GM19328 (cell line): ENCODE measurements around the gene CCNY.
"Not testable (repeated sequence)": the region's sequence is repeated elsewhere in the genome, so short reads cannot be mapped to it uniquely, and the experiment has no call there.

Experiments used
- ATAC-seq: cut with Tn5 transposase; IDR thresholded peaks from one replicate; pipeline ENCODE4 v1.9.1; 2021; ENCODE audit warnings: mild to moderate bottlenecking, moderate library complexity; ENCODE audit not compliant: unreplicated experiment

The CCNY gene

DNA sequence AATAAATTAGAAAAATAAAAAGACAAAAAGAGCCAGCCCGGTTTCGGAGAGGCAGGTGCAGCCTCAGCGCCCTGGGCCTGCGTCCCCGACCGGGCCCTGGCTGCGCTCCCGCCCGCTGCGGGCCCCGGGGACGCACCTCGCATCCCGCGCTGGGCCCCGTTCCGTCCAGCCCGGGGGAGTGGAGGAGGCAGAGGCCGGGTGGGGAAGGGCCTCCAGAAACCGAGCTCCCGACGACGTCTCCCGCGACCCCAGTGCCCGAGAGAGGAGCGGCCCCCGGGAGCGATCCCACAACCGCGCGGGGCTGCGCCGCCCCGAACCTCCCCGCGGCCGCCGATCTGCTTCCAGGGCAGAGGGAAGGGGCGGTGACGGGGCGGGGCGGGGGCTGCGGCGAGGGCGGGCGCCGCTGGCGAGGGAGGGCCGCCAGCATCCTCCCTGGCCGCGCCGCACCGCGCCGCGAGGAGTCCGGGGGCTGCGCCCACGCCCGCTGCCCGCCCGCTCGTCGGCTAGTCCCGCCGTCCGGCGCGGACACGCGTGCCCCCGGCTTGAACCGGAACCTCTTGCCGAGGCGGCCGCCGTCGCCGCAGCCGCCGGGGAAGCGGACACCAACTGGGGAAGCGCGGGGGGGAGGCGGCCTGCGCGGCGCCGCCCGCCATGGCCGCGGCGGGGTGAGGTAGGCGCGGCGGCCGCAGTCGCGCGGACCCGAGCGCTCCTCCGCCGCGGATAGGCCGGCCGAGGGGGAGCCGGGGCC lies at the start of gene CCNY:
Gene CCNY (plus strand): TSS at position 426 of the 748 bp plus-strand sequence. CDS start 545 bp downstream, outside the sequence.
- ATAC-seq: peak; percentile 77

DNA sequence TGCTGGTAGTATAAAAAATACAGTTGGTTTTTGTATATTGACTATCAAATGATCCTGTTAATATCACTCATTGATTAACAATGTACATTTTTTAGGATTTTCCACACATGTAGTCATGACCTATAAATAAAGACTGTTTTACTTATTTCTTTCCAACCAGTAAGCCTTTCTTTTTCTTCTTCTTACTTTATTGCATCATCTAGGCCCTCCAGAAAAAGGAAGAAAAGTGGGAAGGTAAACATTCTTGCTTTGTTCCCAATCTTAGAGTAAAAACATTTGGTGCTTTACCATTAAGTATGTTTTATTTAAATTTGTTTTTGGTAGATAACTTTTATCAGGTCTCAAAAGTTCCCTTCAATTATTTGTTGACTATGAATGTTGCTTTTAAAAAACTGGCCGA lies 47.1 kb upstream of the CCNY start:
- no peak for ATAC-seq

DNA sequence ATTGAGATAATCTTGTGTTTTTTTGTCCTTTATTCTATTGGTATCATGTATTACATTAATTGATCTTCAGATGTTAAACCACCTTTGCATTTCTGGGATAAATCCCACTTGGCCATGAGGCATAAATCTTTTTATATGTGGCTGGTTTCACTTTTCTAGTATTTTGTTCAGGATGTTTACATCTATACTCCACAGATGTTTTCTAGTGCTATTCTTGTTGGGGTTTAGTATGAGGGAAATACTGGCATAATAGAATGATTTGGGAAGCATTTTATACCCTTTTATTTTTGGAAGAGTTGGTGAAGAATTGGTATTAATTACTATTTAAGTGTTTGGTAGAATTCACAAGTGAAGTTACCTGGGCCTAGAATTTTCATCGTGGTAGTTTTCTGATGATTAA lies 41.8 kb upstream of the CCNY start:
- ATAC-seq: no peak

DNA sequence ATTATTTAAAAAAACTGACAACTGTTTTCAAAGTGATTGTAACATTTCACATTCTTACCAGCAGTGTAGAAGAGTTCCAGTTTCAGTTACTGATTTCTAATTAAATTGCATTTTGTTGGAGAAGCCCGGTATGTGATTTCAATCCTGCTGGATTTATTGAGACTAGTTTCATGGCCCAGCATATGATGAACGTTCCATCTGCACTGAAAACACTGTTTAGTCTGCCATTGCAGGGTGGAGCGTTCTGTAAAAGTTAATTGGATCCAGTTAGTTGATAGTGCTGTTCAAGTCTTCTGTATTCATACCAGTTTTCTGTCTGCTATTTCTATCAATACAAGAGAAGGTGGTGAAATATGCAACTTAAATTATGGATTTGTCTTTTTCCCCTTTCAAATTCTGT lies 37.3 kb upstream of the CCNY start:
- no peak for ATAC-seq

DNA sequence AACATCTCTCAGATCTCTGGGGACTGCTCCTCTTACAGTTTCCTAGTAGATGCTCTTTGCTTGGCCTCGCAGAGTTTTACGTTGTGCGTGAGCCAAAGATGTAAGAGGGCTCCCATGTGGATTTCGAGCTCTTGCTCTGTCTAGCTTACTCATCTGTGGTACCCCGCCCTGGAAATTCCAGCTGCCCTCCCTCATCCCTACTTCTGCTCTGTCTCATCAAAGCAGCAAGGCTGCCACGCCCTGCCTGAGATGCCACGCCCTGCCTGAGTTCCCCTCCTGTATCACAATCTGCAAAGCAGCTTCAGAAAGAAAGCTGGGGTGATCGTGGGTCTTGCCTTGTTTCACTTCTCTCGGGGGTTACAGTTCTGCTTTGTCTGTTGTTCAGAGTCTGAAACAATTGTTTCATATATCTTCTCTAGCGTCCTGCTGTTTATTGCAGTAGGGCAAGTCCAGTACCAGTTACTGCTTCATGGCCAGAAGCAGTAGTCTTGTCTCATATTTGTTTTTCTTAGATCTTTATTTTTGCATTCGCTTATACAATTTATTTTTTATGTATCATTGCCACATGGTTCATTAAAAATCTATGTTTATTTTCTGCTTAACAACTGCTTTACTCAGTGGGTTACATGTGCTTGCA lies 36.1 kb upstream of the CCNY start:
- peak; percentile 92 for ATAC-seq

DNA sequence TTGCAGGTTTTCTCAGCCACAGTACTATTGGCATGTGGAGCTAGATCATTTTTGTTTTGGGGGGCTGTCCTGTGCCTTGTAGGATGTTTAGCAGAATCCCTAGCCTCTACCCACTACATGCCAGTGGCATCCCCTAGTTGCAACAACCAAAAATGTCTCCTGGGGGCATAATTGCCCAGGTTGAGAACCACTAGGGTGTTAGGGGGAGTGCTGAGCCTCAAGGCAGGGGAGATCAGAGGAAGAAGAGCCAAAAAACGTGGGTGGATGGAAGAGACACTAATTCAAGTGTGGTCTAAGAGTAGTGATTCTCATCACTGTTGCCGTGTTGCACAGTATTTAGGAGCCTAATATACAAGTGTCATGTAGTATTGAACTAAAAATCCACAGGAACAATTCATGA lies 31.7 kb upstream of the CCNY start:
- ATAC-seq: no peak

DNA sequence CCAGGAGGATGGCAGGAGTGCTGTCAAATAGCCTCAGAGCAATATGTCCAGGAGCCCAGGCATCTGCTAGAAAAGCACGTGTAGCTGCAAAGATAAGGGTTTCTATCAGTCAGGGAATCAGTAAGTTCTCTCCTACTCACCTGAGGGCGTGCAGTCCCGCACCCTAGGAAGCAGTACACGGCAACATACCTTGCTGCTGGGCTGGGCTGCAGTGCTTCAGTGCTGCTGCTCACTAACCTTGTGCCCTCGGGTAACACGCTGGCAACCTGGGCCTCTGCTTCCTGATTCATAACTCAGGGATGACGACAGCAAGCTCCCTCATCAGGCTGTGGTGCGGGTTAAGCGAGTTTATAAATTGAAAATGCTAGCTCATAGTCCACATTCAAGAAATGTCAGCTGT lies 29.5 kb upstream of the CCNY start:
- ATAC-seq: no peak

DNA sequence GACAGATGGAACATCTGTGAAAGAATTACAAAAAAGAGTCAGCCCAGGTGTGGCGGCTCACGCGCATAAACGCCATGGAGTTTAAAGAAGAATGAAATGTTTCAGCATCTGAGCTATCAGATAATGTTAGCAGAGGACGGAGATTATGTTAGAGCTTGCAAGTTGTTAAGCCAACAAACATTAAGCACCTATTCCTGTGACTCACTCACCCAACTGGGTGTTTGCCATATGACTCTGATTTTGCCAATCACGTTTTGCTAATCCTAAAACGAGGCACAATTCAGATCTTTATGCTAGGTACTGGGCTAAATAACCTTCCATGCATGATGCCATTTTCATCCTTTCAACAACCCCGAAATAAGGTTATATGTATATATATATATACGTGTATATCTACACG lies 29.0 kb upstream of the CCNY start:
- no peak for ATAC-seq

DNA sequence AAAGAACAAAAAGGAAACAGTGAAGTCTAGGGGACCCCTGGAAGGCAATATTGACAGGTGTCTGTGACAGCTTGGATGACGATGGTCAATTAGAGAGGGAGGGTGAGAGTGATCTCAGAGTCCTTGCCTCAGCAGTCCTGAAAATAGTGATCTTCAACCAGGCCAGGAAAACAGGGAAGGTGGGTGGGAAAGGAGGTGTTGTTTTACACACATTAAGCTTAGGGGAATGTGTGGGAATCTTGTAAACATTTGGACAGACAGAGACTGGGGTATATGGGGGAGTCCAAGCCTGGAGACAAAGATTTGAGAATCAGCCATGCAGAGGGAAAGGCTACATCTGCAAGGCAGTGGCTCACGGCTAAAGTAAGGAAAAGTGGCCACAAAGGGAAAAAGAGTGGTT lies 27.5 kb upstream of the CCNY start:
- no peak for ATAC-seq

DNA sequence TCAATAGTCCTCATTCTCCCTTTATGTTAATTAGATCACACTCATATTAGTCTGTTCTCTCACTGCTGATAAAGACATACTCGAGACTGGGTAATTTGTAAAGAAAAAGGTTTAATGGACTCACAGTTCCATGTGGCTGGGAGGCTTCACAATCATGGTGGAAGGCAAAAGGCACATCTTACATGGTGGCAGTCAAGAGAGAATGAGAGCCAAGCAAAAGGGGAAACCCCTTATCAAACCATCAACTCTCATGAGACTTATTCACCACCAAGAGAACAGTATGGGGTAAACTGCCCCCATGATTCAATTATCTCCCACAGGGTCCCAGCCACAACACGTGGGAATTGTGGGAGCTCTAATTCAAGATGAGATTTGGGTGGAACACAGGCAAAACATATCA lies 22.2 kb upstream of the CCNY start:
- not testable (repeated sequence) for ATAC-seq

DNA sequence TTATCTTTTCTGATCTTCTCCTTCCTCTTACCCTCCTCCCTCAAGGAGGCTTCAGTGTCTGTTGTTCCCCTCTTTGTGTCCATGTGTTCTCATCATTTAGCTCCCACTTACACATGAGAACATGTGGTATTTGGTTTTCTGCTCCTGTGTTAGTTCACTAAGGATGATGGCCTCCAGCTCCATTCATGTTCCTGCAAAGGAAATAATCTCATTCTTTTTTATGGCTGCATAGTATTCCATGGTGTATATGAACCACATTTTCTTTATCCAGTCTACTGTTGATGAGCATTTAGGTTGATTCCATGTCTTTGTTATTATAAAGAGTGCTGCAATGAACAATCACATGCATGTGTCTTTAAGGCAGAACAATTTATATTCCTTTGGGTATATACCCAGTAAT lies 21.1 kb upstream of the CCNY start:
- ATAC-seq: not testable (repeated sequence)

DNA sequence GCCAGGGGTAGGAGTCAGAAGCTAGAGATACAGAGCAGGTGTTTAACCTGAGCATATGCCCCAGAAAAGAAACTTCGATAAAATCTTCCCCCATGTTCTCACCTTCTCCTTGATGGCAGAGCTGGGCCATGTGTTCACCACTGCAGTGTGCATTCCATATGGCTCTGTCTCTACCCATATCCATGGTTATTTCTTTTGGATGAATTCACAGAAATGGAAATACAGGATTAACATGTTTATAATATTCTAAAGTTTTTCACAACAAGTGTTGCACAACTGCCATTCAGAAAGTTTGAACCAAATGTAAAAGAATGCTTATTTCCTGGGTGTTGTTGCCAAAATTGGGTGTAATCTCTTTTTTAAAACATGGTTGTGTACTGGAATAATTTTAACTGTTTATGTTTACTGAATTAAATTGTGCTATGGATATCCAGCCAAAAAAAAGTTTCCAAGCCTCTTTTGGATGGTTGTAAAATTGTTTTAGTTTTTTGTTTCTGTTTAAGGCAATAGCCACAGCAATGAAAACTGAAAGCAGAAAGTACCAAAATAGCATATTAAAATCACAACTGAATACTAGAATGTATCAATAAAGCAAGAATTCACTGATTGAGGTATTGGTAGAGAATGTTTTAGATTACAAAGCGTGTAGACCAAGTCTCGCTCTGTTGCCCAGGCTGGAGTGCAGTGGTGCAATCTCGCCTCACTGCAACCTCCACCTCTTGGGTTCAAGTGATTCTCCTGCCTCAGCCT lies 19.9 kb upstream of the CCNY start:
- peak; percentile 63 for ATAC-seq

DNA sequence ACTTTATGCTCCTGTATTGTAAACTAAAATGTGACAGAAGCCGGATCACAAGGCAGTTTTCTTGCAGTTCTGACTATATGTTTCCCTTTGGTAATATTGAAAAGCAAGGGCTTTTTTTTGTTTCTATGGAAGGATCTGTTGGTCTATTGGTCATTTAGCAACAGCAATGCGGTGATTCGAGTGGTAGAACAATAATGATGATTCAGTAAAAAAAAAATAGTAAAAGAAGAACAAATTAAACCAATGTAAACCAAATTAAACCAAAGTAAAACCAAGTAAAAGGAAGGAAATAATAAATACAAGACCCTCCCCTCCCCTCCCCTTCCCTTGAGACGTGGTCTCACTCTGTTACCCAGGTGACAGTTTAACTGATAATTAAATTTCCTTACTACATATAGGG lies 17.8 kb upstream of the CCNY start:
- ATAC-seq: no peak

DNA sequence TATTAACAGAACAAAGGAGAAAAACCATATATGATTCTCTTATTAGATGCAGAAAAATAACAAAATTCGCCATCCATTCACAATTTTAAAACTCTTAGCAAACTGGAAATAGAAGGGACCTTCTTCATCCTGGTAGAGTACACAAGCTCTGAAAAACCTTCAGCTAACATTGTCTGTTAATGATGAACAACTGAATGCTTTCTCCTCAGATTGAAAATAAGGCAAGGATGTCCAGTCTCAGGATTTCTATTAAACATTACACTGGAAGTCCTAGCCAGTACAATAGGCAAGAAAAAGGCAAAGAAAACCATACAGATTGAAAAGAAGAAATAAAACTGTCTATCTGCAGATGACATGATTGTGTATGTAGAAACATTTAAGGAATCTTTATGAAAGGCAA lies 16.0 kb upstream of the CCNY start:
- no peak for ATAC-seq

DNA sequence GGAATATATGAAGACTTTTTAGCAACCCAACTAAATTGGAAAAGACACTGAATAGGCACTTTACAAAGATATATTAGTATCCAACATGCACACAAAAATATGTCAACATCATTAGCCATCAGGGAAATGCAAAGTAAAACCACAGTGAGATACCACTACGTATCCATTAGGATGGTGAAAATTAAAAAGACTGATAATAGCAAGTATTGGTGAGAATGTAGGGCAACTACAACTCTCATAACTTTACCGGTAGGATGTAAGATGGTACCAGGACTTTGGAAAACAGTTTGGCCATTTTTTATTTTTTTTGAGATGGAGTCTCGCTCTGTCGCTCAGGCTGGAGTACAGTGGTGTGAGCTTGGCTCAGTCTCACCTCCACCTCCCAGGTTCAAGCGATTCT lies 13.7 kb upstream of the CCNY start:
- no peak for ATAC-seq

DNA sequence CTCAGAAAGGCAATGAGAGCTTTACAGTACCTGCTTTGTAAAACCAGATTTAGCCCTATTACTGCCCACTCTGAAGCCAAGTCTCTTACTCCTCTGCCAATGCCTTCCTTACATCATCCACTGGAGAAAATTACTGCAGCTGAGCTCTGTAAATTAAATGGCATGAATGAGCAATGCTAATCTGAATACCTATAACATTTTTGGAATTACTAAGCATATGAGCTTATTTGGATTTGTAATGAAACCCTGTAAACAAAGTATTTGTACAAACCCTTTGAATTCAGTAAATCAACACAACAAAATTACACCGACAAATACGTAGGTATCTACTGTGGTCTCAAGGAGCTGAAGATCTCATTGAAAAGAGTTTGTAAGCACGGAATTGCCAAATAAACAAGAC lies 12.1 kb upstream of the CCNY start:
- ATAC-seq: no peak

DNA sequence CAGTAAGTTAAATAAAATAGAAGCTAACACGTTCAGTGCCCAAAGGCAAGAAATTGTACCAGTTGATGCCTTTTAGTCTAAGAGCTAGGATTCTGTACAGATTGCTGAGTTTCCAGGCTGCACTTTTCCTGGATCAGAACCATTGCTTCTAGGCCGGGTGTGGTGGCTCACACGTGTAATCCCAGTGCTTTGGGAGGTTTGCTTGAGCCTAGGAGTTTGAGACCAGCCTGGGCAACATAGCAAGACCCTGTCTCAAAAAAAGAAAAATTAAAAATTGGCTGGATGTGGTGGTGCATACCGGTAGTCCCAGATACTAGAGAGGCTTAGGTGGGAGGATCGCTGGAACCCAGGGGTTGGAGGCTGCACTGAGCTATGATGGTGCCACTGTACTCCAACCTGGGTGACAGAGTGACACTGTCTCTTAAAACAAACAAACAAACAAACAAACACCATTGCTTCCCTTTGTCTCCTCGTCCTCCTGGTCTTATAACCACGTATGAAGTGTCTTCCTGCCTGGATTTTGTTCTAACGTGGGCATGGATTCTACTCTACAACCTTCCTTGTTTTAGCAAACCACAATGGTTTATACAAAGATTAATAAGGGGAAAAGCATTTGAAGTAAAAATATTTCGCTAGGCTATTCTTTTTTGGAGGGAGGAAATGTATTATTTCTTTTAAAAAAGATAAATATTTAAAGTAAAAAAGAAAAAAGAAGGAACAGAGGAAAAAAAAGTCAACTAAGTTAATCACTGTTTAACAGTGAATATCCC lies 9.7 kb upstream of the CCNY start:
- ATAC-seq: no peak

DNA sequence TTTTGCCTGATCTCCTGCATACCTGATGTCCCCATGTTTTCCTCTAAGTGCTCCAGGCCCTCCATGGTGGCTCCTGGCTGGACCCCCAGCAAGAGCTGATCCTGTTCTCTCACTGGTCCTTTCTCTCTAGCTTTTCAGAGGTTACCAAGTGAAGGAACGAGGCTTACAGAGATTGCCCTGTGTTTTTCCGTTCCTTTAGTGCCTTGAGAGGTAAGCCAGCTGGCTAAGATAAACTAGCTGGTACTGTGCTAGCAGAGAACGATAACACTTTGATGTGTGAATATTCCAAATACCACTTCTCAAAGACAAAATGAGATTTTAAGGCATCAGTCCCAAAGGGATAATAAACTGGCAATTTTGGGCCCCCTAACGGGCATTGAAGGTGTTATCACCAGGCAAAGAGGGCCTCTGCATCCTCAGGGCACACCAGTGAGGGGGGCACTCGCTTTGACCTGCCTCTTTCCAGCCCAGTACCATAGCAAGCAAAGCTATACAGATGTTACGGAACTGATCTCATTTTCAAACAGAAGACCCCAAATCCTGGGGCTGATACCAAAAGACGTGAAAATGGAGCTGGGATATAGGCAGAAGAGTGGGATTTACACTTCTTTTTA lies 8.4 kb upstream of the CCNY start:
- no peak for ATAC-seq

DNA sequence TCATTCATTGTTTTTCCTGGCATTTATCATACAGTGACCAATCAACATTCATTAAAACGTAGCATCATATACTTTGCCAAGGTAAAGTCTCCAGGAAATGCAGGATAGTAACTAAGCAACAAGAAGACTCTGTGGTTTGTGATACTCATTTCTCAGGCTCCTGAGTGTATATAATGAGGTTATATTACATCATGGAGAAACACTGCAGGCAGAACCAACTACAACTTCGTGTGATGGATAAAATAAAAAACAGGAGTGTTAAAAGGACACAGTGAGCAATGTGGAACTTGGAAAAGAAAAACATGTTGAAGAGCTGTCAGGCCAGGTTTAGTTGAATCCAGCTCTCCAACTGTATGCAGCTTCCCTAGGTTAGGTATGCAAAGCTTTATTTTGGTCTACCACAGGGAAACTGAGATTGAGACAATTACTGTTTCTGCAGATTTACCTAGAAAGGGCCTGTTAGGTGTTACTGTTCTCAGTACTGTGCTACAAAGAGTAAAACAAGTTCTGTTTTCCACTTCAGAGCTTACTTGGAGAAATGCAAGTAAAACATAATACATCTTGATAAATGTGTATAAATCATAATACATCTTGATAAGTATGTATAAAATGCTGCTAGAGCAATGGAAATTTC lies 7.8 kb upstream of the CCNY start:
- ATAC-seq: no peak

DNA sequence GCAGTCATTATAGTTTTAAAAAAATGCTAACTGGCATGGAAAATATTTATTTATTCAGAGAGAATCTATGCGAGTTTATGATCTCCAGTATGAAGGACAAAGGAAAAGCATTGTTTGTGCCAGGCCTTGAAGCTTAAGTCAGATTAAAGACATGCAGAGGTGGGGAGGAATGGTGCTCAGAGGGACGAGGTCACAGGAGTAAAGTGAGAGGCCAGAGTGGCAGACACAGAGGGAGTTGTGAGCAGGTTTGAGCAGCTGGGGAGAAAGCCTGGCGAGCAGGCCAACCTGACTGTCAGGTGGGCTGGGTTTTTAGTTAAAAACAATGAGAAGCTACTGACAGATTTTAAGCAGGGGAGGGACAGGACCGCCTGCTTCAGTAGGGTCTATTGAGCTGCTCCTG lies 6.8 kb upstream of the CCNY start:
- ATAC-seq: no peak
